MM.1S (cell line): ENCODE data around the gene ZNF215.

Experiments used
- DNase-seq: peaks from one replicate; pipeline ENCODE4 v3.0.0-alpha.2; 2015
- H2AFZ ChIP-seq: fragments of 300-600 bp; sonication (generic); 2 replicates; pipeline ENCODE4 v1.6.0; 2016; ENCODE audit warnings: antibody characterized with exemption, low read length
- H3F3A ChIP-seq: fragments of 300-600 bp; sonication (generic); 2 replicates; pipeline ENCODE4 v1.6.1; 2016; ENCODE audit warnings: mild to moderate bottlenecking, antibody characterized with exemption, low read length, moderate library complexity, mixed read lengths; ENCODE audit not compliant: insufficient read depth
- H3K27ac ChIP-seq: fragments of 300-600 bp; sonication (generic); 2 replicates; pipeline ENCODE4 v1.5.1; 2016; ENCODE audit warnings: mild to moderate bottlenecking, low read length
- H3K27me3 ChIP-seq: fragments of 300-600 bp; sonication (generic); replicated peaks from 2 replicates; pipeline ENCODE4 v1.6.0; 2016; ENCODE audit warnings: low read length; ENCODE audit not compliant: insufficient read depth
- H3K36me3 ChIP-seq: fragments of 300-600 bp; sonication (generic); replicated peaks from 2 replicates; pipeline ENCODE4 v1.6.1; 2016; ENCODE audit warnings: mild to moderate bottlenecking, low read length, mixed read lengths; ENCODE audit not compliant: insufficient read depth
- H3K4me1 ChIP-seq: fragments of 300-600 bp; sonication (generic); 2 replicates; pipeline ENCODE4 v1.6.1; 2016; ENCODE audit warnings: low read length, mixed read lengths
- H3K4me2 ChIP-seq: fragments of 300-600 bp; sonication (generic); 2 replicates; pipeline ENCODE4 v1.6.0; 2016; ENCODE audit warnings: low read depth, low read length
- H3K4me3 ChIP-seq: fragments of 300-600 bp; sonication (generic); 2 replicates; pipeline ENCODE4 v1.5.1; 2016; ENCODE audit warnings: low read length, mixed read lengths
- H3K79me2 ChIP-seq: fragments of 300-600 bp; sonication (generic); 2 replicates; pipeline ENCODE4 v1.6.1; 2016; ENCODE audit warnings: mixed run types, low read length, mixed read lengths
- H3K9ac ChIP-seq: fragments of 300-600 bp; sonication (generic); 2 replicates; pipeline ENCODE4 v1.6.1; 2016; ENCODE audit warnings: low read length, mixed read lengths
- H3K9me2 ChIP-seq: fragments of 300-600 bp; sonication (generic); replicated peaks from 2 replicates; pipeline ENCODE4 v1.6.1; 2016; ENCODE audit warnings: mild to moderate bottlenecking, low read length, mixed read lengths; ENCODE audit not compliant: insufficient read depth
- H3K9me3 ChIP-seq: fragments of 300-600 bp; sonication (generic); replicated peaks from 2 replicates; pipeline ENCODE4 v1.6.1; 2016; ENCODE audit warnings: mild to moderate bottlenecking, low read length, mixed read lengths; ENCODE audit not compliant: insufficient read depth
- H4K20me1 ChIP-seq: fragments of 300-600 bp; sonication (generic); 2 replicates; pipeline ENCODE4 v1.6.1; 2016; ENCODE audit warnings: mild to moderate bottlenecking, low read length, moderate library complexity, mixed read lengths; ENCODE audit not compliant: insufficient read depth
- EZH2 ChIP-seq: fragments of 300-600 bp; sonication (generic); optimal IDR thresholded peaks from 2 replicates; pipeline ENCODE3; 2017; ENCODE audit warnings: low read depth, mild to moderate bottlenecking, antibody characterized with exemption, low read length, mixed read lengths
- EZH2phosphoT487 ChIP-seq: fragments of 300-600 bp; sonication (generic); IDR thresholded peaks from 2 replicates; pipeline ENCODE4 v1.6.1; 2018; ENCODE audit warnings: antibody characterized with exemption, low read length
- TF ChIP-seq, protein P1 (sequence below): fragments of 300-600 bp; sonication (generic); IDR thresholded peaks from 2 replicates; pipeline ENCODE4 v1.5.1; 2016; ENCODE audit warnings: antibody characterized with exemption, low read length, mixed read lengths

ZNF215 gene

DNA sequence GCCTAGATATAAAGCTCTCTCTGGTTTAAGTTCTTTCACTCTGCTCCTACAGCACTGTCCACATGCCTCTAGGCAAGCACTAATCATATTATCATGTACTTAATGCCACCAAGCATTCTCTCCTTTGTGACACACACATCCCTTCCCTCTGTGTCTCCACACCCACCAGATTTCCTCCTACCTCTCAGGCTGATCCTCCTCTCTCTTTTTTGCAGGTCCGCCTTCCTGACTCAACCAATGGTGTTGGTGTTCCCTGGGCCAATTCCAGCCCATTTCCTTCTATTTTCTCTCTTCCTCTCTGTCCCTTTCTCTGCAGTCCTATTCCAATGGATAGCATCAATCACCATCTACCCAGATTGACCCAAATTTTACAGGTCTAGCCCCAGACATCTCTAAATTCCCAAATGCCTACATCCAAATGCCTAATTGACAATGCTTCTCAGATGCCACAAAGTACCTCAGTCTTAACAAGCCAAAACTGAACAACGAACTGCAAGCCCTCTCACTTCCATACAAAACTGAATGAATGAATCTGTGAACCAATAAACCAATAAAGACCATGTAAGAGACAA lies 504 bp upstream of the ZNF215 start:
- H3K4me1 ChIP-seq: peaks cover 14% of the 10 kb centered on the region
- H3K36me3 ChIP-seq: peaks cover 5% of the 10 kb centered on the region; the same call in 1 of the 2 replicates
- H3F3A ChIP-seq: peaks cover 23% of the 10 kb centered on the region
- H3K4me2 ChIP-seq: peak overlapping the region; percentile 75
- peak overlapping the region; percentile 99 for H3K9ac ChIP-seq
- DNase-seq: no peak
- no peaks in the 10 kb centered on the region for H3K9me2 ChIP-seq
- H4K20me1 ChIP-seq: no peaks in the 10 kb centered on the region
- no peaks in the 10 kb centered on the region for H3K9me3 ChIP-seq
- H3K27me3 ChIP-seq: no peaks in the 10 kb centered on the region
- H2AFZ ChIP-seq: peak overlapping the region; percentile 49
- H3K27ac ChIP-seq: peak overlapping the region; percentile 99
- H3K4me3 ChIP-seq: peak overlapping the region; percentile 97
- TF ChIP-seq, protein P1, sequence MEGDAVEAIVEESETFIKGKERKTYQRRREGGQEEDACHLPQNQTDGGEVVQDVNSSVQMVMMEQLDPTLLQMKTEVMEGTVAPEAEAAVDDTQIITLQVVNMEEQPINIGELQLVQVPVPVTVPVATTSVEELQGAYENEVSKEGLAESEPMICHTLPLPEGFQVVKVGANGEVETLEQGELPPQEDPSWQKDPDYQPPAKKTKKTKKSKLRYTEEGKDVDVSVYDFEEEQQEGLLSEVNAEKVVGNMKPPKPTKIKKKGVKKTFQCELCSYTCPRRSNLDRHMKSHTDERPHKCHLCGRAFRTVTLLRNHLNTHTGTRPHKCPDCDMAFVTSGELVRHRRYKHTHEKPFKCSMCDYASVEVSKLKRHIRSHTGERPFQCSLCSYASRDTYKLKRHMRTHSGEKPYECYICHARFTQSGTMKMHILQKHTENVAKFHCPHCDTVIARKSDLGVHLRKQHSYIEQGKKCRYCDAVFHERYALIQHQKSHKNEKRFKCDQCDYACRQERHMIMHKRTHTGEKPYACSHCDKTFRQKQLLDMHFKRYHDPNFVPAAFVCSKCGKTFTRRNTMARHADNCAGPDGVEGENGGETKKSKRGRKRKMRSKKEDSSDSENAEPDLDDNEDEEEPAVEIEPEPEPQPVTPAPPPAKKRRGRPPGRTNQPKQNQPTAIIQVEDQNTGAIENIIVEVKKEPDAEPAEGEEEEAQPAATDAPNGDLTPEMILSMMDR: no peak
- TF ChIP-seq EZH2phosphoT487 (no peak), EZH2 (no peak)
- peaks cover 39% of the 10 kb centered on the region for H3K79me2 ChIP-seq

DNA sequence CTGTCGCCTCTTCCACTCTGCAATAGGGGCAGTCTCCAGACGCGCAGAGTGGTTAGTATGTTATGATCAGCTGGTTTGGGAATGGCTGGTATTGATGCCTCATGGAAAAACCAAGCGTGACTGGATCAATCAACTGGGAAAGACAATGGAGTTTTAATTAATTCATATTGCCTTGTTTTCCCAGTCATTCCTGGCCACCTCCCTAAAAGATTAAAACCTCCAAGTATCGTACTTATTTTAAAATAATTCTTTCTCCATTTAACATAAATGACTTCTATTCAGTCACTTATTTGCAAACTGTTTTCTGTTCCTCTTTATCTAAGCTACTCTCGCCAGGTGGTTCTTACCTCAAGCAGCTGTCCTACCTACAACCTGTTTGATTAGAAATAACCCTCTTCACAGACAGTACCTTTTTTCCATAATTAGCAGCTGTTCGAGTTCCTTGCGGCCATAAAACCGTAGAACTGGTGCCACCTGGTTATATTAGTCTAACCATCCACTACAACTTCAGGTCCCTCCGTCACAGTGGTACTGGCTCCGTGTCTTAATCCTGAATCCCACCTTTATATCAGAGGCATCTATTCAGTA lies 898 bp downstream of the ZNF215 start:
- no peaks in the 10 kb centered on the region for H3K27me3 ChIP-seq
- peaks cover 23% of the 10 kb centered on the region for H3F3A ChIP-seq
- H3K9me2 ChIP-seq: no peaks in the 10 kb centered on the region
- H3K27ac ChIP-seq: peak overlapping the region; percentile 99
- peak overlapping the region; percentile 49 for H2AFZ ChIP-seq
- no peaks in the 10 kb centered on the region for H4K20me1 ChIP-seq
- peak overlapping the region; percentile 99 for H3K9ac ChIP-seq
- peaks cover 12% of the 10 kb centered on the region for H3K36me3 ChIP-seq
- H3K79me2 ChIP-seq: peaks cover 54% of the 10 kb centered on the region
- H3K9me3 ChIP-seq: no peaks in the 10 kb centered on the region
- no peak for TF ChIP-seq EZH2
- no peak for TF ChIP-seq EZH2phosphoT487
- TF ChIP-seq, protein P1: no peak
- peak overlapping the region; percentile 97 for H3K4me3 ChIP-seq
- DNase-seq: peak; percentile 78
- peaks cover 14% of the 10 kb centered on the region for H3K4me1 ChIP-seq
- H3K4me2 ChIP-seq: peak overlapping the region; percentile 75

DNA sequence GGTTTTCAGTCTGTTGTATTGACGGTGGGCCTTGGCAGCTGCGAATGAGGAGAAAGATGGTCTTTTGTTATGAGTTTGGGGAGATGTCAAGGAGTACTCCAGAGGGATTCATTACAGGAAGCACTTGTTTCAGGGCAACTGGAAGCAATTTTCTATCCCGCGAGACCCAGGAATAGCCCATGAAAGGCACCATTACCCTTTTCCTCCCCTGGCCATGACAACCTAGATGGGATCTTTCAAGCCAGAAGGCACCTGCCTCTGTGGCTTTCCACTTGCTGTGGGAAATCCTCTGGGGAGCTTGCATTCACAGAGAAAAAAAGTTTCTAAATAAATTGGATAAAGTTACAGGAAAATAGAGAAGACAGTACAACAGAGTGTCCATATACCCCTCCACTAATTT lies 2.7 kb downstream of the ZNF215 start:
- H3K9me3 ChIP-seq: no peaks in the 10 kb centered on the region
- peak overlapping the region; percentile 97 for H3K4me3 ChIP-seq
- TF ChIP-seq EZH2phosphoT487 (no peak), EZH2 (no peak)
- TF ChIP-seq, protein P1: no peak

More for the DNA sequence above, 2.7 kb downstream of the ZNF215 start:
- H3K27me3 ChIP-seq: no peaks in the 10 kb centered on the region
- no peak for DNase-seq
- no peak overlapping the region for H2AFZ ChIP-seq
- H3K79me2 ChIP-seq: peaks cover 69% of the 10 kb centered on the region
- H3K4me2 ChIP-seq: peak overlapping the region; percentile 75; the same call in 1 of the 2 replicates
- peaks cover 20% of the 10 kb centered on the region for H3K36me3 ChIP-seq
- no peaks in the 10 kb centered on the region for H3K9me2 ChIP-seq
- H4K20me1 ChIP-seq: no peaks in the 10 kb centered on the region
- peaks cover 14% of the 10 kb centered on the region for H3K4me1 ChIP-seq
- peaks cover 23% of the 10 kb centered on the region for H3F3A ChIP-seq
- peak overlapping the region; percentile 99; the same call in 1 of the 2 replicates for H3K9ac ChIP-seq
- peak overlapping the region; percentile 99; the same call in 1 of the 2 replicates for H3K27ac ChIP-seq
